Mucosa of descending colon (tissue), 3 donors: Measurements from ENCODE around the gene TULP4. TPM values are rescaled to one million over a fixed set of nuclear protein-coding genes. Genes with fewer than 3 reads are reported as not detected.
A peak's percentile ranks its signal among the peaks of the same experiment; 100 is the strongest.

Experiments used
- ATAC-seq: fragments of 200-7000 bp; cut with Tn5 transposase; one replicate; pipeline ENCODE4 v1.9.1; 2020; ENCODE audit warnings: mild to moderate bottlenecking, moderate library complexity
- DNase-seq, 3 donors: peaks; one replicate each; pipeline ENCODE4 v3.0.0-alpha.2; 2020
- H3K36me3 ChIP-seq: fragments of 200-600 bp; one replicate; pipeline ENCODE4 v1.8.0; 2021; ENCODE audit warnings: low read depth, mild to moderate bottlenecking
- H3K4me1 ChIP-seq: fragments of 200-600 bp; one replicate; pipeline ENCODE4 v1.8.0; 2021; ENCODE audit warnings: low read depth, mild to moderate bottlenecking
- H3K4me3 ChIP-seq: fragments of 200-600 bp; one replicate; pipeline ENCODE4 v1.8.0; 2021; ENCODE audit warnings: mild to moderate bottlenecking
- H3K9me3 ChIP-seq: fragments of 200-600 bp; one replicate; pipeline ENCODE4 v1.8.0; 2021; ENCODE audit warnings: mild to moderate bottlenecking
- CTCF ChIP-seq: fragments of 200-600 bp; IDR thresholded peaks from one replicate; pipeline ENCODE4 v1.8.0; 2022; ENCODE audit warnings: antibody characterized with exemption, mild to moderate bottlenecking
- intact Hi-C, 2 donors: fragments of 100-400 bp; cut with DNase I in 1 of 2; cut with micrococcal nuclease in 1 of 2; formaldehyde crosslinking; loops; one replicate each; pipeline versions ENCODE4 v1.11.0 to v1.11.1; 2022; cut with DNase I, micrococcal nuclease
- total RNA-seq, 3 donors: library from RNA; stranded (reverse); fragmentation: NEBNext Ultra II Directional in 2 of 3; extraction: Animal tissue kit (Norgen Biotek cat#: 25700) in 2 of 3; gene quantifications; one replicate each; pipeline versions ENCODE4 v1.2.1 to v1.2.4, GENCODE V29; 2021 to 2023
- donor health status: DM: no; HTN: no; CAD: no; lungs with moderate emphysema.
- donor health status: DM: no; HTN: no; CAD: no.
- donor health status: DM: no; HTN: yes; CAD: no.

TULP4 gene
- total RNA-seq, 3 donors from 2014 or later, result 70.4 to 122 (median 83.6) TPM

DNA sequence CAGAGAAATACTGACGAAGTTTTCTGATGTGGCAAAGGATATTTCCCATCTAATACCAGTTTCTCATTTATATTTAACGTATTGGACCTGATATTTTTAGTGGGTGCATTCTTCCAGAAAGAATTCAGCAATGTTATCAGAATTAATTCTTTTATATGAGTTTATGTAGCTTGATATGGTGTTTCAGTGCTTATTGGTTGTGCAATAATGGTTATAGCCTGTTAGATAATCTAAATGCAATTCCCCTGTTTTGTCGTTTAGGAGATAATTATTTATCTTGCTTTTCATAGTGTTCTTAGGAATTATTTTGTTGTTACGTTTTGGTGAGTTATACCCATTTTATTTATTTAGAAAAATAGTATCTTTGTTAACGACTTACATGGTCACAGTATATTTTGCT, 196.2 kb downstream of the TULP4 start:
- ATAC-seq (no peak), DNase-seq (no peak)
- no peaks in the 10 kb centered on the region for H3K9me3 ChIP-seq
- no peak overlapping the region for H3K4me3 ChIP-seq
- TF ChIP-seq CTCF, result no peak
- no peaks in the 10 kb centered on the region for H3K4me1 ChIP-seq
- intact Hi-C loops, result no loop called here
- no peaks in the 10 kb centered on the region for H3K36me3 ChIP-seq

DNA sequence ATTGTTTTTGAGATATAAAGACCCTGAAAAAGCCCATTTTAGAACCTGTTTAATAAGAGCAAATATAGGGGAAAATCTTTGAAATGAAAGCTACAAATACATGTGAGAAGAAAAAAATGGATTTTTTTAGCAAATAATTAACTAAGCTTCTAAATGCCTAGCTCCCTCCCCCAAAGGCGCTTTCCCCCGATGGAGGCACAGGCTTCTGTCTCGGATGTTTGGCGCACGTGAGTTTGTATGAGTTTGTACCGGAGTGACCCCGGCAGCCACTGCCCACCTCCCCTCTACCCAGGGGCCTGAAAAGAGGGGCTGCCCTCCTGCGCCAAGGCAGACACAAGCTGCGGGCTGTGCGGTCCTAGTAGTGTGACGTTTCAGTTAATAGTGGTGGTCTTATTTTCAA, 197.2 kb downstream of the TULP4 start:
- no peak for TF ChIP-seq CTCF
- Histone ChIP-seq H3K4me1 (no peaks in the 10 kb centered on the region), H3K36me3 (no peaks in the 10 kb centered on the region), H3K9me3 (no peaks in the 10 kb centered on the region), H3K4me3 (no peak overlapping the region)
- intact Hi-C loops, result no loop called here
- DNase-seq (no peak), ATAC-seq (no peak)

DNA sequence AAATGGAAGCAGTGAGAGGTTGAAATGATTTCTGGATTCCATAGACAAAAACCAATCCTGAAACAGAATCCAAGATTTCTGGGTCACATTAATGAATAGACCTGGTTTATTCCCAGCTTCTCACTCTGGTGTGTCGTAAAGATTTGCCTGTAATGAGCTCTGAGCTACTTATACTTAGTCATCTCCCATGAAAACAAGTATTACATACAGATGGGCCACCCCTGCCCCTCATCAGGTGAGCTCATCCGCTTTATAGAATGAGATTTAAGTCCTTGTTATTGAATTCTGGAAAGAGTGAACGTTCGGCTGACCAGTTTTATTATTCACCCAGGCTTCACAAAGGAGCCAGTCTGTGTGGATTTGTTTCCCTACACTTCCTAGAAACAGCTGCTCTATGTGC, 200.5 kb downstream of the TULP4 start:
- no peak for ATAC-seq

DNA sequence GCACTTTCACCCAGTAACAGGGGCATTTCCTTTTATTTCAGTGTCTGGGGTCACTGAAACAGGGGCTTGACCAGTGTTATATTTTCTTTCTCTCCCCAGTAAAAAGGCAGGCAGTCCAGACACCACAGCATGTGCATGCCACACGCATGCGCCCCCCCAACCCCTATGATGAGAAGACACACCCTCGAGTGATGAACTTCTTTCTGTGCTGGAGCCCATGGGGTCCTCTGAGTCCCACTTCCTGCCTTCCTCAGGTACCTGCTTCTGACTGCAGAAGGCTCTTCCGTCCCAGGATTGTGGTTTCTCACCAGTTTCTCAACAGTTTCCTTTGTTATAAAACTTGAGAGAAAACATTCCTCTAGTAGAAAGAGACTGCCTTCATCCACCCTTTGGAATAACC, 201.9 kb downstream of the TULP4 start:
- Histone ChIP-seq H3K4me3 (no peak overlapping the region), H3K4me1 (peaks cover 9% of the 10 kb centered on the region), H3K9me3 (no peaks in the 10 kb centered on the region), H3K36me3 (no peaks in the 10 kb centered on the region)
- intact Hi-C loops, result loop anchor here in 1 of 2 donors (10.0 kb wide), 1 partner anchor 289 kb away; no protein-coding TSS in a partner anchor
- ATAC-seq (no peak), DNase-seq (no peak)
- TF ChIP-seq CTCF, result no peak

More for the DNA sequence above, 200.5 kb downstream of the TULP4 start:
- intact Hi-C loops, result loop anchor here in 1 of 2 donors (10.0 kb wide), 1 partner anchor 288 kb away; no protein-coding TSS in a partner anchor
- no peaks in the 10 kb centered on the region for H3K9me3 ChIP-seq
- no peak overlapping the region for H3K4me3 ChIP-seq
- no peak for TF ChIP-seq CTCF
- no peaks in the 10 kb centered on the region for H3K36me3 ChIP-seq
- no peak for DNase-seq
- no peaks in the 10 kb centered on the region for H3K4me1 ChIP-seq

- no peak for TF ChIP-seq CTCF
- Histone ChIP-seq H3K9me3 (no peaks in the 10 kb centered on the region), H3K36me3 (no peaks in the 10 kb centered on the region), H3K4me3 (no peak overlapping the region), H3K4me1 (peaks cover 9% of the 10 kb centered on the region)
- DNase-seq (no peak), ATAC-seq (no peak)
- intact Hi-C loops, result loop anchor here in 1 of 2 donors (10.0 kb wide), 1 partner anchor 290 kb away; no protein-coding TSS in a partner anchor
Measured at GRCh38 chr6:158514991-158515390, 202.7 kb downstream of the TULP4 start.

DNA sequence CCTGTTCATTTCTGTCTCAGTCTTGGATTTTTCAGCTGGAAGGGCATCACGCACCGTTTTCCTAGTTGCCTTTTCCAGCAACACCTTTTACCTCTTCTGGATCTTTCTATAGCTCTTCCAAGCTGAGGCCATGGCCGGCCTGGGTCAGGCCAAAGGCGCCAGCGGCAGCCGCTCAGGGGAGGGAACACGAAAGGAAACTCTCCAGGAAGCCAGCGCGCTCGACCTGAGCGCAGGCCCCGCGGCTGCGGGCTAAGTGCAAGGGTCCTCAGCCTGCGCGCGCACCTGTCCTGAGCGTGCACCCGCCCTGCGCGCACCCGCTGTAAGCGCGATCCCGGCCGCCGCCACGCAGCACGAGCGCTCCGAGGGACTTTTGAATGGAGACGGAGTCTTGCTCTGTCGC, 203.8 kb downstream of the TULP4 start:
- intact Hi-C loops, result loop anchor here in 1 of 2 donors (10.0 kb wide), 1 partner anchor 291 kb away; no protein-coding TSS in a partner anchor
- ATAC-seq (peak; percentile 41), DNase-seq (peak in 1 of 3 donors; percentile 44)
- no peak overlapping the region for H3K4me3 ChIP-seq
- no peaks in the 10 kb centered on the region for H3K9me3 ChIP-seq
- no peaks in the 10 kb centered on the region for H3K36me3 ChIP-seq
- peaks cover 9% of the 10 kb centered on the region for H3K4me1 ChIP-seq
- TF ChIP-seq CTCF, result no peak
